Measurements from ENCODE around the gene BANF1.

Gene BANF1, protein sequence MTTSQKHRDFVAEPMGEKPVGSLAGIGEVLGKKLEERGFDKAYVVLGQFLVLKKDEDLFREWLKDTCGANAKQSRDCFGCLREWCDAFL

DNA sequence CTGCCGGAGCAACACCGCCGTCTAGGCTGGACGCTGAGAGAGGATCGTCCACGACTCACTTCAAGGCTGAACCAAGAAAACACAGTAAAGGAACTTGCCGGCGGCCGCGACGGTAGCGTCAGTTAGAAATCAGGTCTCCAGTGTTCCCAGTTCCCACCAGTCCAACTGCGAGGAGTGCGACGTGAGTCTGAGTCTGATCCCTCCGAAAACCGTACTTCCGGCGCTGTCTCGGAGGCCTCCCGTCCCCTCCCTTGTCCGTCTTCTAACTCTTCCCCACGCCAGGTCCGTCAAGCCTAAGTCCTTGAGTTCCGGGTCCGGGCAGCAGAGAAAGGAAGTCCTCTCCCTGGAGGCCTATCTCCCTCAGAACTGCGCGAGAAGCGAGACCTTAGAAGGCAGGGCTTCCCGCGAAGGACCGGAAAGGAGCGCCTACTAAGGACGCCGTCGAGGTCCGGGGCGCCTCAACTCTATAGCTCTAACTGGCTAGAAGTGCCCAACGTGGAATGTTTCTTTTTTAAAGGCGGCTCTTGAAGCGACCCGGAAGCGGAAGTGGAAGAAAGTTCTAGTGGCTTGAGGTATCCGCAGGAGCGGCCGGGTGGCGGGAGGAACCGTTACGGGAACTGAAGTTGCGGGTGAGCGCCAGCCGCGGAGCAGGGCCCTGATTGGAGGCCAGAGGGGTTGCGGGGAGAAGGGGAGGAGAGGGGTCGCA is at the start of gene BANF1, which contains the start of gene EIF1AD:
Gene BANF1 (plus strand): TSS at position 562 of the 706 bp plus-strand sequence. CDS start 748 bp downstream, outside the sequence.
Gene EIF1AD (minus strand): TSS at position 216 of the 706 bp plus-strand sequence. CDS start 1,768 bp downstream, outside the sequence.
- peak; percentile 98 for DNase-seq (ENCODE audit: low read depth, low spot score)

DNA sequence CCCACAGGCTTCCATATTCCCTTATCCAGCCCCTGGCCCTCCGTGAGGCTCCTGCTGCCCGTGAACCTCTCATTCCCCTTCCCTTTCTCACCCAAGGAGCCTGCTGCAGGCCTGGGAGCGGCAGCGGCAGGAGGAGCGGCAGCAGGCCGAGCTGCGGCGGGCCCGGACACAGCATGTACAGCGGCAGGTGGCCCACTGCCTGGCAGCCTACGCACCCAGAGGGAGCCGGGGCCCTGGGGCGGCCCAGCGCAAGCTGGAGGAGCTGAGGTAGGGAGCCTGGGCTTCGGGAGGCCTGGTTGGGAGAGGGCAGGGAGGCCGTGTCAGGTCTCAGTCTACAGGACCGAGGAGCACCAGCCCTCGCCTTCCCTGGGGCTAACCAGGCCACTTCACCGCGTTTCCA is 48.8 kb upstream of the BANF1 start:
- peak; percentile 36 for DNase-seq (ENCODE audit: low read depth, low spot score)

DNA sequence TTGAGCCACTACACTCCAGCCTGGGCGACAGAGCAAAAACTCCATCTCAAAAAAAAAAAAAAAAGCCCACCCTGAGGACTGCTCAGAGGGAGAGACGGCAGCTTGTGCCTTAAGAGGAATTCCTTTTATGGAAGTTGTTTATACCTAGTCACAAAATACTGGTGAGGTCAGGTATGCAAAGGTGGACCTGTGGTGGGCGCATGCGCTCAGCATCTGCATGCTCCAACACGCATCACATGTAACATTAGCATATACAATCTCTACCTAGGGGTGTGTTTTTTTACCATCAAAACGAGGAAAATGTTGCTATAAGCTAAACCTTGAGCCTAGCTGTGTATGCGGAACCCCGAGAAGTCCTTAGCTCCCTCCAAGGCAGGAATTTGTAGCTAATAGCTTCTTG is 47.5 kb upstream of the BANF1 start:
- DNase-seq (ENCODE audit: low read depth, low spot score): no peak

DNA sequence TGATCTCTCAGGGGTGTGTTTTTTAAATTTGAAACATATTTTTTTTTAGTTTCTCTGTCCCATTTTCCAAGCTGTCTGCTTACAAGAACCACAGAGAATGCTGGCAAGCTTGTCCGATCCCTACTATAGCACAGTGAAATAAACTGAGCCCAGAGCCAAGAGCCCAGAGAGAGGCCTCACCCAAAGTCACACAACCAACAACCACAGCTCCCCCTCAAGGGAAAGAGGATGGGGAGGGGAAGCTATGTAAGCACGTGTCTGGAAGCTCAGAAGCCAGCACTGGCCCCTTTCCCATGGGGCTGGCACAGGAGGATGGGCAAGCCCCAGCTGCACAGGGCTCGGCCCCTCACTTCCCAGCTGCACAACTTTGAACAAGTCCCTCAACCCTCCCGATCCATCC is 44.0 kb upstream of the BANF1 start:
- no peak for DNase-seq (ENCODE audit: low read depth, low spot score)

DNA sequence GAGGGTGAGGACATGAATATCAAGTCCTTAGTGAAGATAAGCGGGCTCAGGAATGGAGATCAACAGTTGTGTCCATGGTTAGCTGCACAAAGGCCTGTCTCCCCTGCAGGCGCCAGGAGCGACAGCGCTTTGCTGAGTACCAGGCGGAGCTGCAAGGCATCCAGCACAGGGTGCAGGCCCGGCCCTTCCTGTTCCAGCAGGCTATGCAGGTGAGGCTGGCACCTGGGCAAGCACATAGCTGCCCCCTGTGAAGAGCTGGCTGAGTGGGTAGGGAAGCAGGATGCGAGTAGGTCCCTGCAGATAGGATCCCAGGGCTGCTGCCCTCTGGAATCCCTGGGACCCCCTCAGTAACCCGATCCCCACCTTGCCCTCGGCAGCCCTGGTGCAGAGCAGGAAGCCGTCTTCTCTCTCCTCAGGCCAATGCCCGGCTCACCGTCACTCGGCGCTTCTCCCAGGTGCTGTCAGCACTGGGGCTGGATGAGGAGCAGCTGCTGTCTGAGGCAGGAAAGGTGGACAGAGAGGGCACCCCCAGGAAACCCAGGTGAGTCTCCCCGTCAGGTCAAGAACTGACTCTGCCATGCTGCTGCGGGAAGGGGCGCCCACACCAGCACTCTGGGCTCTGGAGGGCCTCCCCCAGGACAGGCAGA is 43.4 kb upstream of the BANF1 start:
- no peak for DNase-seq (ENCODE audit: low read depth, low spot score)

DNA sequence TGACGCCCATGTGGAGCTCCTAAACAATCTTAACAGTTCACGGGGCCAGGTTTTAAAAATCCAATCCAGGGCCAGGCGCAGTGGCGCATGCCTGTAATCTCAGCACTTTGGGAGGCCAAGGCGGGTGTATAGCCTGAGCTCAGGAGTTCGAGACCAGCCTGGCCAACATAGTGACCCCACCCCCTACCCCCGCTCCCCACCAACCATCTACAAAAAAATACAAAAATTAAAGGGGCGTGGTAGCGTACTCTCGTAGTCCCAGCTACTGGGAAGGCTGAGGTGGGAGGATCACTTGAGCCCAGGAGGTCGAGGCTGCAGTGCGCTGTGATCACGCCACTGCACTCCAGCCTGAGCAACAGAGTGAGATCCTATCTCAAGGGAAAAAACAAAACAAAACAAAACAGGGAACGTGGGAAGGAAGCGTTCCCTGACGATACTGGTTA is 41.5 kb upstream of the BANF1 start:
- DNase-seq (ENCODE audit: low read depth, low spot score): no peak

DNA sequence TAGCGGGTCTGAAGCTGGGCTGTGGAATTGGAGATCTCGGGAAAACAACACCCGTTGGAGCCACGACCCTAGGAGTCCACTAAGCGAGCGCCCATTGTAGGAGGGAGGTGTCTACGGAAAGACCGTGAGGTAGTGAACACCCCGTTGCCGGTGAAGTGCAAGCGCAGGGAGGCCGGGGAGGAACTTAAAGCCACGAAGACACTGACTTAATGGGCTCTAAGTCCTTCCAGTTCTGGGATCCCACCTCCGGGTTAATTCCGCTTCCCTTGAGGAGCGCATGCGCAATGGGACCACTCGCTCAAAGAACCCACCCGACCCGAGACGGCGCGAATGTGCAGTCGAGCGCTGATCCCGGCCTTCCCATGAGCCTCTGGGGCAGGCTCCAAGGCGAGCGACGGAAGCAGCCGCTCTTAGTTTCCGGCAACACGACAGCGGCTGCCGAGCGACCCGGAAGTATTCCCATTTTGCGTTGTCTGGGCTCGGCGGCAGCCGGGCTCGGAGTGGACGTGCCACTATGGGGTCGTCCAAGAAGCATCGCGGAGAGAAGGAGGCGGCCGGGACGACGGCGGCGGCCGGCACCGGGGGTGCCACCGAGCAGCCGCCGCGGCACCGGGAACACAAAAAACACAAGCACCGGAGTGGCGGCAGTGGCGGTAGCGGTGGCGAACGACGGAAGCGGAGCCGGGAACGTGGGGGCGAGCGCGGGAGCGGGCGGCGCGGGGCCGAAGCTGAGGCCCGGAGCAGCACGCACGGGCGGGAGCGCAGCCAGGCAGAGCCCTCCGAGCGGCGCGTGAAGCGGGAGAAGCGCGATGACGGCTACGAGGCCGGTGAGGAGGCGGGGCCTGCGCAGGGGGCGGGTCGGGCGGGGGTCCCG is 40.8 kb upstream of the BANF1 start, which contains the start of gene SART1:
Gene SART1 (plus strand): TSS at position 468 of the 874 bp plus-strand sequence. CDS start 47 bp downstream, at position 515.
- DNase-seq (ENCODE audit: low read depth, low spot score): peak; percentile 98

DNA sequence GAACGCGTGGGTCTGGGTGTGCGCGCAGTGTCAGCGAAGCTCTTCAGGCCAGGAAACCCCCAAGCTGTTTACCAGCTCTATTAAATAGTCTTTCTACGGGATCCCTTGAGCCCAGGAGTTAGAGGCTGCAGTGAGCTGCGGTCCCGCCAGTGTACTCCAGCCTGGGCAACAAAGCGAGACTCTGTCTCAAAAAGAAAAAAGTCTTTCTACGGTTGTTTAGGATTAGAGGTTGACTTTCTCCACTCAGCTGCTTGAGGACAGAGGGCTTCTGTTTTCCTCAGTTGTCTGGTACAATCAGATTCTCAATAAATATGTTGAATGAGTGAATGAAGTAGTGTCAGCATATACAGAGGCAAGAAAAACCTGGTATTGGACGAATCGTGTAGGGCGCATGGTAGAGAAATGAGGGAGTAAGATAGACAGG is 40.1 kb upstream of the BANF1 start:
- DNase-seq (ENCODE audit: low read depth, low spot score): no peak

DNA sequence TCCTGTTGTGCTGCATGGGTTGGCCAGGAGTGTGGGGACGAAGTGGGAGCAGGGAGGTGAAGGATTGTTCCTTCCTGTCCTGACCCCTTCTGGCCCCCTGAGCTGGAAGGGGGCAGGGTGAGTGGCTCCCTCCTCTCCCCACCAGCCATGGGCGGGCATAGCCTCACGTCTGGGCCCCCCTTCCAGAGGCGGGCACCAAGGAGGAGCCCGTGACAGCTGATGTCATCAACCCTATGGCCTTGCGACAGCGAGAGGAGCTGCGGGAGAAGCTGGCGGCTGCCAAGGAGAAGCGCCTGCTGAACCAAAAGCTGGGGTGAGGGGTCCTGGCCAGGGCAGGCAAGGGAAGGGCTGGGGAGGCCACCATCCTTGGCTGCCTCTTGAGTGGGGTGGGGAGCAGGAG is 37.4 kb upstream of the BANF1 start:
- DNase-seq (ENCODE audit: low read depth, low spot score): no peak

DNA sequence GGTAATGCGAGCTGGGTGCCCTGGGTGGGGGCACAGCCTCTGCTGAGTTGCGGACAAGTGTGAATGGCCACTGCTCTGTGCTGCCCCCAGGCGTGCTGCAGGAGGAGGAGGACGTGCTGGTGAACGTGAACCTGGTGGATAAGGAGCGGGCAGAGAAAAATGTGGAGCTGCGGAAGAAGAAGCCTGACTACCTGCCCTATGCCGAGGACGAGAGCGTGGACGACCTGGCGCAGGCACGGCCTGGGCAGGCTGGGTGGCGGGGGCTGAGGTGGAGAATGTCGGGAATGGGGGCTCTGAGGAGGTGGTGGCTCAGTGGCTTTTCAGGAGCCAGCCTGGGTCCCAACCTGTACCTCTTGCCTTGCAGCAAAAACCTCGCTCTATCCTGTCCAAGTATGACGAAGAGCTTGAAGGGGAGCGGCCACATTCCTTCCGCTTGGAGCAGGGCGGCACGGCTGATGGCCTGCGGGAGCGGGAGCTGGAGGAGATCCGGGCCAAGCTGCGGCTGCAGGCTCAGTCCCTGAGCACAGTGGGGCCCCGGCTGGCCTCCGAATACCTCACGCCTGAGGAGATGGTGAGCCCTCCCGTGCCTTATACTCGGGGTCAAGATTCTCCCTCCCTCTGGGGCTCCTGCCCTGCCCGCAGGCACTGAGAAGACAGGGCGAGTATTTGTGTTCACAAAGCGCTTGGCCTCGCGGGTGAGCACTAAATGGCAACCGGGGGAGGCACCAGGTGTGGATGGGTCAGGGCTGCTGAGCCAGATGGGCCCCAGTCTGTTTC is 36.1 kb upstream of the BANF1 start:
- DNase-seq (ENCODE audit: low read depth, low spot score): no peak

DNA sequence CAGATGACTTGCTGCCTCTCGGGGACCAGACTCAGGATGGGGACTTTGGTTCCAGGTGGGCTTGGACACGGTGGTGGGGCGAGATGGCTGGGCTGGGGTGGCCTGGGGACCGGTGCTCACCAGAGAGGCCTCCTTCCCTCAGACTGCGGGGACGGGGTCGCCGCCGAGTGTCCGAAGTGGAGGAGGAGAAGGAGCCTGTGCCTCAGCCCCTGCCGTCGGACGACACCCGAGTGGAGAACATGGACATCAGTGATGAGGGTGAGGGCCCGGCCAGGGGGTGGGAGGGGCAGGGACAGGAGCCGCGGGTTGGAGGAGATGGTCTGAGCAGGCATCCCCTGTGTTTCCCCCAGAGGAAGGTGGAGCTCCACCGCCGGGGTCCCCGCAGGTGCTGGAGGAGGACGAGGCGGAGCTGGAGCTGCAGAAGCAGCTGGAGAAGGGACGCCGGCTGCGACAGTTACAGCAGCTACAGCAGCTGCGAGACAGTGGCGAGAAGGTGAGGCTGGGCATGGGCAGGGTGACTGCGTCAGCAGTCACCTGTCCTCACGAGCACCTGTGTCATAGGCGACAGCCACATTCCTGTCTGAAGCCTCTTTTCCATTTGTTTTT is 34.9 kb upstream of the BANF1 start:
- no peak for DNase-seq (ENCODE audit: low read depth, low spot score)

DNA sequence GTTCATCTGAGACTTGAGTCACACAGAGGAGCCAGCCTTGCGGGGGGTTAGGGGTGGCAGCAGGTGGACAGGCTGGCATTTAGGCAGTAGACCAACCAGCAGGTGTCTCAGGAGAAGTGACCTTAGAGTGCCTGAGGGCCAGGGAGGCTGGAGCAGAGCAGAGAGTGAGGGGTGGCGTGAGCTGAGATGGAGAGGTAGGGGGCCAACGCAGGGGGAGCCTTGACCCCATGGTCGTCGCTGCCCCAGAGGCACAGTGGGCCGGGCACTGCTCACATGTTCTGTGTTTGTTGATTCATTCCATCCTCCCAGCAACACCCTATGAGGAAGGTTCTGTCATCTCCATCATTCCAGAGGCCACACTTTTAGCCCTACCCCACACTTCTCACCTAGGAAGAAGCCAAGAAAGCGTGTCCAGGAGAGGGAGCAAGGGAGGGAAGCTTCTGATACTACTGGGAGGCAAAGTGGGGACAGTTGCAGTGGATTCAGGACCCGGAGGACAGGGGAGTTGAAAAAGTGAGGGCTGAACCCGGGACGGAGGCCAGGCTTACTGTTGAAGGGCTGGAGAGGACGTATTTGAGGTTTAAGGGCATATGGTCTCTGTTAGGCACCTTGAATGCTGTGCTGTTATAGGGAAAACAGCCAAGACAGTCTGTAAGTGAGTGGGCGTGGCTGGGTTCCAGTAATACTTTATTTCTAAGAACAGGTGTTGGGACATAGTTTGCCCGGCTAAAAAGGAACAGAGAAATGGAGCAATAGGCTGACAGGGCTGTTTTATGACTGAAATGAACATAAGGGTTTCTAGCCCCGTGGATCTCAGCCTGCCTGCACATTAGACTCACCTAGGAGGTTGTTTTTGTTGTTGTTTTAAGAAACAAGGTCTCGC is 33.5 kb upstream of the BANF1 start:
- DNase-seq (ENCODE audit: low read depth, low spot score): no peak

DNA sequence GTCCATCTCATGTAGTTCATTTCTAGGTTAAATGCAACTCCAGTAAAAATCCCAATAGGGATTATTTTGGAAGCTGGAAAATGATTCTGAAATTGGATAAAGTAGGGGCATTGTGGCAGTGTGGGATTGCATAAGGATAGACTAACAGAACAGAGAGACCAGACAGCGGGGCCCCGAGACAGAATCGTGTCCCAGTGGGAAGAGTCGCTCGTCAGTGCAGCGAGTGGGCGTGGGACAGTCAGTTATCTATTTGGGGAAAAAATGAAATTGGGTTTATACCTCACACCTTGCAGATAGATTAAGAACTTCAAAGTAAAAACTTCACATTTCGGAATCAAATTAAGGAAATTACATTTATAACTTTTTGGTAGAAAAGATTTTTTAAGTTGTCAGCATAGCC is 30.2 kb upstream of the BANF1 start:
- DNase-seq (ENCODE audit: low read depth, low spot score): no peak

DNA sequence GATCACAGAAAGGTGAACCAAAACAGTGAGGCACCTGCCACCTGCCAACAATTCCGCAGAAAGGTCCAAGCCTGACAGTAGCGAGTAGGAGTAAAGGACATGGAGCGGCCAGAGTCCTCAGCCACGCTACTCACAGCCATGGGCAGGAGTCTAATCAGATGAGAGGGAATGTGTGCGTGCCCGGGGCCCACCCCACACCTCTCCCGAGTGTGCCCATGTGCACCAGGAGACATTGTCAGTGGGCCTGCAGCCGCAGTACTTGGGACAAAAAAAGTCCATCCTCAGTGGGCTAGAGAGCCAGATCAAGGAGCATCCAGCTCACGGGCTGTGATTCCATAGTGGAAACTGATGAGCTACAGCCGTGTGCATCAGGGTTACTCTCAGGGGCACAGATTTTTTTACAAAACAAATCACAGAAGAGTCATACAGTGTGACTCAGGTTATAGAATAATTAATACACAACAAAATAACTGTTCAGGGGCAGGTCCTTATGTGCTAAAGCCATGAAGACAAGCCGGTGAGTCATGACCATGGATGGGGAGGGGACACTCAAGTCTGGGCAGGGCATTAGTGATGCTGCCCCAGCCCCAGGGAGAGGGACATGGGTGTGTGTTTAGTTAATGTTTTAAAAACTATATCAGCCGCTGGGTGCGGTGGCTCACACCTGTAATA is 28.7 kb upstream of the BANF1 start:
- no peak for DNase-seq (ENCODE audit: low read depth, low spot score)

DNA sequence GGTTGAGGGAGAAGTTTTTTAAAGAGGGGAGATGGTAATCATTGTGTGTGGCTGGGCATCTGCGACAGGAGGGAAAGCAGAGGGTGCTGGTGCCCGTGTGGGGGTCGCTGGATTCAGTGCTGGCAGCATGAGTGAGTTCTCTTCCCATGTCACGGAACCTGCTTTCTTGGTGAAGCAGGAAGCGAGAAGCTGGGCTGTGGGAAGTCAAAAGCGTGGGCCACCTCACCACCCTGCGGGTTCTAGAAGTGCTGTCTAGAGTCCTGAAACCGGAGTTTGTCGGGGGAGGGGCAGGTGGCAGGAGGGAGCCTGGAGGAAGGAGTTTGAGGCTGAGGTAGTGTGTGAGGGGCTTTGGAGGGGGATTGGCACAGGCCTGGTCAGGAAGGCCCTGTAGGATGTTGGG is 26.5 kb upstream of the BANF1 start:
- DNase-seq (ENCODE audit: low read depth, low spot score): no peak

DNA sequence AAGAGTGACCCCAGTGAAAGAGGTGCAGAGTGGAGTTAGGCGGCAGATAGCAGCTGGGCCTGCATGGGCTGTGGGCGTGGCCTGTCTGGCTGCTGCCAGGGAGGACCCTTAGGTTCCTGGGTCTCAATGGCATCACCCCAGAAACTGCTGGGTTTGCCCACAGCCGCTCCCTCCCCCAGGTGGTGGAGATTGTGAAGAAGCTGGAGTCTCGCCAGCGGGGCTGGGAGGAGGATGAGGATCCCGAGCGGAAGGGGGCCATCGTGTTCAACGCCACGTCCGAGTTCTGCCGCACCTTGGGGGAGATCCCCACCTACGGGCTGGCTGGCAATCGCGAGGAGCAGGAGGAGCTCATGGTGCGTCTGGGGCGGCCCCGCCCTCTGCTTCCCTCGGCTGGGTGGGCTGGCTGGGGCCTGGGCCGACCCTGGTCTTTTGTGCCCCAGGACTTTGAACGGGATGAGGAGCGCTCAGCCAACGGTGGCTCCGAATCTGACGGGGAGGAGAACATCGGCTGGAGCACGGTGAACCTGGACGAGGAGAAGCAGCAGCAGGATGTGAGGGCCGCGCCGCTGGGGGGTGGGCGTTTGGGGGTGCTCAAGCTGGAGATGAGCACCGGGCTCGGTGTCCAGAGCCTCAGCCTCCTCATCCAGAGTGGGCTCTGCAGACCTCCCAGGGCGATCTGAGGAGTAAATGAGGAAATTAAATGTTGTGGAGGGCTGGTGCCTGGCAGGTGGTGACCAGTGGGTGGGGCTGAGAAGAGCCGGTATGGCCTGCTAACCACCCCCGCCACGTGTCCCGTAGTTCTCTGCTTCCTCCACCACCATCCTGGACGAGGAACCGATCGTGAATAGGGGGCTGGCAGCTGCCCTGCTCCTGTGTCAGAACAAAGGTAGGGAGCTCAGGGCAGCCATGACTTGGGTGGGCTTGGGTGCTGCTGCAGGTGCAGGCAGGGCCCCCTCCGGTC is 25.8 kb upstream of the BANF1 start:
- DNase-seq (ENCODE audit: low read depth, low spot score): no peak

DNA sequence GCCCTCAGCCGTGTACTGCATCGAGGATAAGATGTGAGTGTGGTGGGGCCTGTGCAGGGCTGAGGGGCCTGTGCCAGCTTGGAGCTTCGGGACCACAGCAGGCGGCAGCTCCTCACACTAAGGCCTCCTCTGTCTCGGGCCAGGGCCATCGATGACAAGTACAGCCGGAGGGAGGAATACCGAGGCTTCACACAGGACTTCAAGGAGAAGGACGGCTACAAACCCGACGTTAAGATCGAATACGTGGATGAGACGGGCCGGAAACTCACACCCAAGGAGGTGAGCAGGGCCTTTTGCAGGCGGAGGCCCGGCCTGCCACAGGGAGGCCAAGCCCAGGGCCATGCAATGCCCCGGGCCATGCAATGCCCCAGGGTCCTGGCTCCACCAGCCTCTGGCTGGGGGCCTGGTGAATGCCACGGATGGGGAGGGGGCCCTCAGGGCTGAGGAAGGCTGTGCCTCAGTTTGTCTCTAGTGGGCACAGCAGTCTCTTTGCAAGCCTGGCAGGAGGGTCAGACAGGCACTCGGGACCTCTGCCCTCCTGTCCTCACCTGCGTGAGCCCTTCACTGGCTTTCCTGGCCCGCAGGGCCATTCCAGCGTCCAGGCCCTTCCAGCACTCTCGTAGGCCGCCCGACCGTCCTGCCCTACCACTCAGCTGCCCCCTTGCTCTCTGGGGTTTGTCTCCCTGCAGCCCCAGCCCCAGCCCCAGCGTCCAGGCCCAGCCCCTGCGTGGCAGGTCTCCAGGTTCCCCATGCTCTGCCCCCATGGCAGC is 24.5 kb upstream of the BANF1 start:
- DNase-seq (ENCODE audit: low read depth, low spot score): no peak

Measured in ELF-1 (cell line).